ENCODE results near the gene RFX4. TPM values are rescaled to one million over a fixed set of nuclear protein-coding genes. Genes with fewer than 3 reads are reported as not detected.

RFX4 gene
- total RNA-seq, 1 donor from 2014 or later, result not detected

DNA sequence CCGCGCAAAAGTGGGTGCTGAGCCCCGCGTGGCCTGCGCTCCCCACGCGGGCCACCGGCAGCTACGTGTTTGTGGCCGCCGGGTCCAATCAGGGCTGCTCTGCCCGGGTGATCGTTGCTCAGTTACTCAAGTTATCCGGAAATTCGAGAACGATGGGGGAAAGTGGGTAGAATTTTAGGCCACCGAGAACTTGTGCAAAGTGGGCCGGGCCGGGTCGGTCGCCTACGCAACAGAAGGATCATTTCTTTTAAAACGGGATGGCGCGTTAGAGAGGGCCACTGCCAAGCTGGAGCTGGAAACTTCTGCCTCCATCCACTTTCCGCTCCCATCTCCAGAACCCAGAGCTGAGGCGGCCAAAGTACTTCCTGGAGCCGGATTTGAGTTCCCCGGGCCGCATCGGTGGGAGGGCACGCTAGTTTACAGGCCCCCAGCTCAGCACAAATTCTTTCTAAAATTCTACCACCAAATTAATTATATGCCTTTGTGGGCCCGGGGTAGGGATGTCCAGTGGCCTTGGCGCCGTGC, 3.5 kb downstream of the RFX4 start:
- intact Hi-C loops (cut with DNase I), result no loop called here
- H3K4me1 ChIP-seq, result peaks cover 16% of the 10 kb centered on the region
- H3K27ac ChIP-seq, result no peak overlapping the region

GRCh38 chr12:106586803-106587684, 4.2 kb downstream of the RFX4 start:
- intact Hi-C loops (cut with DNase I), result no loop called here
- TF ChIP-seq CTCF (IDR thresholded peaks at IDR 0.05), result no peak
- Histone ChIP-seq H3K9me3 (no peaks in the 10 kb centered on the region), H3K4me1 (peaks cover 12% of the 10 kb centered on the region), H3K27me3 (peaks cover 95% of the 10 kb centered on the region), H3K36me3 (no peaks in the 10 kb centered on the region), H3K27ac (no peak overlapping the region), H3K4me3 (no peak overlapping the region)
- DNase-seq (no peak), ATAC-seq (peak; percentile 8)

More for the DNA sequence above, 3.5 kb downstream of the RFX4 start:
- ATAC-seq (no peak), DNase-seq (no peak)
- TF ChIP-seq CTCF (IDR thresholded peaks at IDR 0.05), result no peak
- no peaks in the 10 kb centered on the region for H3K9me3 ChIP-seq
- no peak overlapping the region for H3K4me3 ChIP-seq
- no peaks in the 10 kb centered on the region for H3K36me3 ChIP-seq
- peaks cover 97% of the 10 kb centered on the region for H3K27me3 ChIP-seq

DNA sequence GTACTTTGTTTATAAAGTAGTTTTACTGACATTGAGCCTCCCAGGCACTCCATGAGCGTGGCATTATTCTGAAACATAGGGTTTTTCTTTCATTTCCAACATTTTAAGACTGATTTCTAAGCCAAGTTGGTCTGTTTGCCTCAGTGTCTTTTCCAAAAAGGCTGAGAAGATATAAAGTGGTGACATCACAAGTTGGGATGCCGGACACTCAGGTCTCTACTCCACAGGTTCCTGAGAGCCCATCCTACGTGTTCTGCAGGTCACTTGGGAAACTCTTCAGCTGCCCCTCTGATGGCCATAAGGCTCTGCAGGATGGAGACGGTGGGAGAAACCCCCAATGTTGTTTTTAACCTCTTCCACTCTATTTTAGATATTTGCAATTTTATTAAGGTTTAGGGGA, 6.0 kb downstream of the RFX4 start:
- no peak for TF ChIP-seq CTCF (IDR thresholded peaks at IDR 0.05)
- Histone ChIP-seq H3K4me1 (peaks cover 2% of the 10 kb centered on the region), H3K4me3 (no peak overlapping the region), H3K27ac (no peak overlapping the region), H3K9me3 (no peaks in the 10 kb centered on the region), H3K36me3 (no peaks in the 10 kb centered on the region), H3K27me3 (peaks cover 93% of the 10 kb centered on the region)
- DNase-seq, result no peak
- ATAC-seq, result no peak
- intact Hi-C loops (cut with DNase I), result no loop called here

DNA sequence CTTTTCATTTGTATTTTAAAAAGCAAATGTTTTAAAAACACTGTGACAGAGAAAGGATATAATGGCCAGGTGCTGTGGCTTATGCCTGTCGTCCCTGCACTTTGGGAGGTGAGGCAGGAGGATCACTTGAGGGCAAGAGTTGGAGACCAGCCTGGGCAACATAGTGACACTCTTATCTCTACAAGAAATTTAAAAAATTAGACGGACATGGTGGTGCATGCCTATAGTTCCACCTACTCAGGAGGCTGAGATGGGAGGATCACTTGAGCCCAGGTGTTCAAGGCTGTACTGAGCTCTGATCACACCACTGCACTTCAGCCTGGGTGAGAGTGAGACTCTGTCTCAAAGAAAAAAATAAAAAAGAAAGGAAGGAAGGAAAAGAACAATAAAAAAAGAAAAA, 7.8 kb downstream of the RFX4 start:
- no peak overlapping the region for H3K4me3 ChIP-seq
- DNase-seq (no peak), ATAC-seq (no peak)
- intact Hi-C loops (cut with DNase I), result no loop called here
- H3K27me3 ChIP-seq, result peaks cover 89% of the 10 kb centered on the region
- TF ChIP-seq CTCF (IDR thresholded peaks at IDR 0.05), result no peak
- H3K27ac ChIP-seq, result no peak overlapping the region
- no peaks in the 10 kb centered on the region for H3K9me3 ChIP-seq
- no peaks in the 10 kb centered on the region for H3K4me1 ChIP-seq
- no peaks in the 10 kb centered on the region for H3K36me3 ChIP-seq

DNA sequence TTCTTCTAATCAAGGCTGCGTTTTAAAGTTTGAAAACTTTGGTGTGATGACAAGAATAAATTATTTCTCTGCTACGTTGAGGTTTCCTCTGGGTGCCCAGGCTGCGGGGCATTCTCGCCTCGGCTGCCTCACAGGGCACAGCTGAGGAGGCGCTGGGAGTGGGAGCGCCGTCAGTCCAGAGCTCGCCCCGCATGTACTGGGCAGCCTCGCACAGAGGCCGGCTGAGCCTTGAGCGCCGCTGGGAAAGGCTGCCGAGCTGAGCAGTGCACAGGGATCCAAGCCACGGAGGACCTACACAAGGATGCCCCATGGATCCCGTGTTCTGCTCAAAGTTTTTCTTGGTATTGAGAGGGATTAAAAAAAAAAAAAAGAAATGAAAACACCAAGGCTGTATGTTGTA, 11.6 kb downstream of the RFX4 start:
- no peaks in the 10 kb centered on the region for H3K36me3 ChIP-seq
- peaks cover 57% of the 10 kb centered on the region for H3K27me3 ChIP-seq
- no peaks in the 10 kb centered on the region for H3K4me1 ChIP-seq
- no peaks in the 10 kb centered on the region for H3K9me3 ChIP-seq
- no peak for TF ChIP-seq CTCF (IDR thresholded peaks at IDR 0.05)
- no peak for ATAC-seq
- H3K4me3 ChIP-seq, result no peak overlapping the region
- no peak for DNase-seq
- intact Hi-C loops (cut with DNase I), result no loop called here
- no peak overlapping the region for H3K27ac ChIP-seq
